HG03521 (cell line): ENCODE data around the gene GDAP1L1.
"Not testable (repeated sequence)": the region's sequence is repeated elsewhere in the genome, so short reads cannot be mapped to it uniquely, and the experiment has no call there.

ENCODE experiments used
- ATAC-seq: cut with Tn5 transposase; IDR thresholded peaks from one replicate; pipeline ENCODE4 v1.9.1; 2021; ENCODE audit warnings: mild to moderate bottlenecking, moderate library complexity; ENCODE audit not compliant: unreplicated experiment

Gene GDAP1L1

GRCh38 chr20:44219170-44219730 lies 27.9 kb upstream of the GDAP1L1 start:
- no peak for ATAC-seq

- ATAC-seq = no peak
These were observed 27.3 kb upstream of the GDAP1L1 start for GRCh38 chr20:44219791-44220190.

- no peak for ATAC-seq
These were observed 25.6 kb upstream of the GDAP1L1 start for GRCh38 chr20:44221368-44221954.

- no peak for ATAC-seq
These were observed 25.1 kb upstream of the GDAP1L1 start for GRCh38 chr20:44222027-44222426.

- ATAC-seq = no peak
These were observed 24.3 kb upstream of the GDAP1L1 start for GRCh38 chr20:44222633-44223368.

DNA sequence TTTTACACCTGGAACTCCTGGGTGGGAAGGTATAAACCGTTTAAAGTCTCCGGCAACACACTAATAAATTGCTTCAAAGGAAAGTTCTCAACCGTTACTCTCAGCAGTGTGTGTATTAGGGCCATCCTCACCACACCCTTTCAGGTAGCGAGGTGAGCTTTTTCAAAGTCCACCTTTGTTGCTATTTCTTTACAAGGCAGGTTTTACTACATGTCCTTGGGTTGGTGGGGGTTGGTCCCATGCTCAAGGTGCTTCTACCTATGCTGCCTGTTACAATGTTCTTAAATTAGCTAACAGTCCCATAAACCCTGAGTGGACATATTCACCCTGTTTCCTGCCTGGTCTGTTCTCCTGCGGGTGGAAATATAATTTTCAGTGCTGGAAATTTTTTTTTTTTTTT lies 23.4 kb upstream of the GDAP1L1 start:
- ATAC-seq = no peak

GRCh38 chr20:44224637-44225036 lies 22.5 kb upstream of the GDAP1L1 start:
- ATAC-seq = no peak

GRCh38 chr20:44228465-44229258 lies 18.4 kb upstream of the GDAP1L1 start:
- ATAC-seq = no peak

- no peak for ATAC-seq
These were observed 15.9 kb upstream of the GDAP1L1 start for GRCh38 chr20:44231193-44231592.

DNA sequence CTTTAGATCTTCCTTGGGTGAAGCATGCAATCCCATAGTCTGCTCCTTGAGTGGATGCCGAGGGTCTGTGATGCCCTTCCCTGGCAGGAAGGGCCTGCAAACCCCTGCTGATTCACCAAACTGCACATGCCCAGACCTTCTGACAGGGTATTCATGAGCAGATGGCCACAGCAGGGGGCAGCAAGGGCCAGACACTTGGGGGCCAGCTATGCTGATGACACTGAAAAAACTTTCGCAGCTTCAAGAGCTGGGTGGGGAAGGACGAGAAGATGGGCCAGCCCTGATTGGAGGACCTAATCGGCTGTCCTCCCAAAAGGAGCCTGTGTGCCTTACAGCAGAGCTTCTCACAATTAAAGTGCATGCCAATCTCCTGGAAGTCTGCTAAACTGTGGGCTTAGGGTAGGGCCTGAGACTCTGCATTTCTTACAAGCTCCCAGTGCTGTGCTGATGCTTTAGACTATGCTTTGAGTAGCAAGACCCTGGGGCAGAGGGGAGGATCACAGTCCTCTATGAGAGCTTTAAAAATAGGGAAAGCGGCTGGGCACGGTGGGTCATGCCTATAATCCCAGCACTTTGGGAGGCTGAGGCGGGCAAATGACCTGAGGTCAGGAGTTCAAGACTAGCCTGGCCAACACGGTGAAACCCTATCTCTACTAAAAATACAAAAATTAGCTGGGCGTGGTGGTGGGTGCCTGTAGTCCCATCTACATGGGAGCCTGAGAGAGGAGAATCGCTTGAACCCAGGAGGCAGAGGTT lies 15.2 kb upstream of the GDAP1L1 start:
- no peak for ATAC-seq

DNA sequence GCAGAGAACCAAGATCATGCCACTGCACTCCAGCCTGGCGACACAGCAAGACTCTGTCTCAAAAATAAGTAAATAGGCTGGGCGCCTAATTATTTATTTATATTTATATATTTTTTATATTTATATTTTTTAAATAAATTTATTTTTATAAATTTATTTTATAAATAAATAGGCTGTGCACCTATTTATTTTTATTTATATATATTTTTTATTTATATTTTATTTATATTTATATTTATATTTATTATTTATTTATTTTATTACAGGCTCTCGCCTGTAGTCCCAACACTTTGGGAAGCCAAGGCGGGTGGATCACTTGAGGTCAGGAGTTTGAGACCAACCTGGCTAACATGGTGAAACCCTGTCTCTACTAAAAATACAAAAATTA lies 14.6 kb upstream of the GDAP1L1 start:
- not testable (repeated sequence) for ATAC-seq

DNA sequence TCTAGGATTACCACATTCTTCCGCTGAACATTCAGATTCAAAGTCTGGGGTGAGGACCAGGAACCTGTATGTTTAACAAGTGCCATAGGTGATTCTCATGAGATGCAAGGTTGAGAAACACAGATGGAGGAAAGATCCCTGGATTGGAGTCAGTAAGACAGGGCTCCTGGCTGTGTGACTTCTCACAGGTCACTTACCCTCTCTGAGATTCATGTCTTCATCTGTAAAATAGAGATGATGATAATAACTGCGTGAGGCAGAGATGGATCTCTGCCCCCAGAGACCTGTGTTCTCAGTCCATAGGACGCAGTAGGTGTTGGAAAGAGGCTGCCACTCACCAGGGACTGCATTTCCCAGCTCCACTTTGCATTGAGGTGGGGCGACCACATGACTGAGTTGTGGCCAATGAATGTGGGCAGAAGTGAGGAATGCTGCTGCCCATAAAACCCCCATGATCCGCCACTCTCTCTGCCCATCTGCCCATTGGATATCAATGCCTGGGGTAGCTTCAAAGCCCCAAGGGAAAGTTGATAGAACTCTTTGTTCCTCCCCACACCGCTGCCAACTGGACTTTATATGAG lies 13.6 kb upstream of the GDAP1L1 start:
- ATAC-seq = no peak

DNA sequence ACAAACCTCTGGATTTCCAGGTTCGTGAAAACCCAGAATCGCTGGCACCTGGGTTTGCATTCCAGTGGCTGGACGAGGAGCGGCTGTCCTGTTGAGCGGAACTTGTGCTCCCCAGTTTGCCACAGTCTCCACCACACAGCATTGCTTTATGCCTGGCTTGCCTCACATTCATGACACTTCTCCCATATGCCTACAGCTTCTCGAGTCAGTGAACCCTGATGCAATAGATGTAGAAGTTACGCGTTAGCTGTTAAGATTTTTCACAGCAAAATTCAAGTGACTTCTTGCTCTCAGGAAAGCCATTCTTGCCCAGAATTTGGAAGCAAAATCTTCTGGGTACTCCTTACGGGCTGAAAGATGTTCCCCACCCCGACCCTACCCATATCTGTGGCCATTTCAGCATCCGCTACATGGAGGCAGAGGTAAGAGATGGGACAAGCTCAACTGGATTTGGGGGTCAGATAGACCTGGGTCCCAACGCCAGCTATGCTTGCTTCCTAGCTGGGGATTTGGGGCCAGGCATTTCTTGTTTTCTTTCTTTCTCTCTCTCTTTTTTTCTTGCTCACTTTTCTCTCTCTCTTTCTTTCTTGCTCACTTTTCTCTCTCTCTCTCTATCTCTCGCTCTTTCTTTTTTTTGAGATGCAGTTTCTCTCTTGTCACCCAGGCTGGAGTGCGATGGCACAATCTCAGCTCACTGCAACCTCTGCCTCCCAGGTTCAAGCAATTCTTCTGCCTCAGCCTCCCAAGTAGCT lies 12.4 kb upstream of the GDAP1L1 start:
- no peak for ATAC-seq

DNA sequence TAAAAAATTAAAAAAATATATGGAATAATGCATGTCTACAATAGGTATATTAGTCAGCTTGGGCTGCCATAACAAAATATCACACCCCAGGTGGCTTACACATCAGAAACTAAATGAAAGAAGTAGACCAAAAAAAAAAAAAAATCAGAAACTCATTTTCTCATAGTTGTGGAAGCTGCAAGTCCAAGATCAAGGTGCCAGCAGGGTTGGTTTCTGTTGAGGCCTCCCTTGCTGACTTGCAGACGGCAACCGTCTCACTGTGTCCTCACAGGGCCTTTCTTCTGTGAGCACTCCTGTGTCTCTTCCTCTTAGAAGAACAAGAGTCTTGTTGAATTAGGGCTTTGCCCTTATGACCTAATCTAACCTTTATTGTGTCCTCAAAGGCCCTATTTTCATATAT lies 11.4 kb upstream of the GDAP1L1 start:
- ATAC-seq = no peak

GRCh38 chr20:44236840-44237239 lies 10.3 kb upstream of the GDAP1L1 start:
- ATAC-seq = not testable (repeated sequence)

GRCh38 chr20:44241796-44242195 lies 5.3 kb upstream of the GDAP1L1 start:
- no peak for ATAC-seq

DNA sequence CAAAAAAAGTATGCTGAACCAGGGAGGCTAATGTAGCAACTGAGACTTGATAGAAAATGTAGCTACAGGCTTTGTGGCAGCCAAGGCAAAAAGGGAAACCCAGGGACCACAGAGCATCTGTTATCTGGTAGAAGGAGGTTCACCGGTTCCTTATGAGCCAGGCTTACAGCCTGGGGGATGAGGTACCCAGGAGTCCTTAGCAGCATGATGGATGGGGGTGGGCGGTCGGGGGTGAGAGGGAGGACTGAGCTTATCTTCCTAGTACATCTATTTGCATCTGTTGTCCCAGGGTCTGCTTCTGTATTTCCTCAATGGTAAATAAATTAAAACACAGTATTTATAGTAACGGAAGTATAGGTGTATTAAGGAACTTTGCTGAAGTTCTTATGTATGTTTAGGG lies 1.1 kb upstream of the GDAP1L1 start:
- no peak for ATAC-seq

DNA sequence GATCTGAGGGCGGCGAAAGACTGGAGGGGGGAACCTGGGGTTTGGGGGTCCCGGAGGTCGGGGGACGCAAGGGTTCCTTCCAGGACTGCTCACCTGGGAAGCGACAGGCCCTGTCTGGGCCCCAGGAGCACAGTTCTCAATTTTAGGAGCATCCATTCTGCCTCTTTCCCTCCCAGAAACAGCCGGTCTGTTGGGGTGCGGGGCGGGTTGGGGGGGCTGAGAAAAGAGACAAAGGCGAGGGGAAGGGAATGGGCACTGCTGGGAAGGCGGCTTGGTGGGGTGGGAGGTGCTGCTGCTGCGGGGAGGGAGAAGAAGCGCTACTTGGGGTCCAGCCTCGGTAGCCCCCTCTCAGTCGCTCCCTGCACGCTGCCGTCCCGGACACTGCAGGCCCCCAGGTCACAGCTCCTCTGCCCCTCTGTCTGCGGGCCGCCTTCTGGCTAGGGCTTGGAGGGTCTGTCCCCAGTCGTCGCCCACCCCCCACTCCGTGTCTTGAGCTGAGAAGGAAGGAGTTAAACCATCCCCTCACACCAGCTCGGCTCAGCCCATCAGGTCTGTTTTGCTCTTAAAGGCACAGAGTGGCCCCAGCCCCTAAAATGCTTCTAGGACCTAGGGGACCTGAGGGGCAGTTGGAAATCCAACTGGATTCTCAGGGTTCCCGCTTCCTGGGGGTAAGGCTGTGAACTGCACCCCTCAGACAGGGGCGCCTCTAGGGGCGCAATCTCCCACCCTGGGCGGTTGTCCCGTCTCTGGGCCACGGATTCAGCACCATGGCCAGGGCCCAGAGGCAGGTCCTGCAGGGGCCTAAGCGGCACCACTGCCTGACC lies 690 bp downstream of the GDAP1L1 start:
- no peak for ATAC-seq

DNA sequence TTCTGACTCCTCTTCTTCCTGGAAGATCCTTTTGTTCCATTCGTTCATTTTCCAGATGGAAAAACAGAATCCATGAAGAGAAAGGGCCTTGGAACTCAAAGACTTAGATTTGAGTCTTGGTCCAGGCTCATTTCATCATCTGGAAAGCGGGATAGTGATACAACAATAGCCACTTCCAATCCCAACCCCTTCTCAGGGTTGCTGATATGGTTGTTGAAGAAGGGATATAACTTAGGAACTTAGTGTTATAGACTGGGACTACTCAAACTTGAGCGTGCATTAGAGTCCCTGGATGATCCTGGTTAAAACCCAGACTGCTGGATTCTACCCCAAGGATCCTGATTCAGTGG lies 1.3 kb downstream of the GDAP1L1 start:
- no peak for ATAC-seq
